GM12874 (cell line): ENCODE data around the gene TRAM2.

Experiments used
- TF ChIP-seq, protein P1 (sequence below): IDR thresholded peaks from 2 replicates; pipeline ENCODE4 v1.5.1; 2011; ENCODE audit warnings: low read depth, mild to moderate bottlenecking, control low read depth, low read length, moderate library complexity; ENCODE audit not compliant: insufficient read depth

The TRAM2 gene

DNA sequence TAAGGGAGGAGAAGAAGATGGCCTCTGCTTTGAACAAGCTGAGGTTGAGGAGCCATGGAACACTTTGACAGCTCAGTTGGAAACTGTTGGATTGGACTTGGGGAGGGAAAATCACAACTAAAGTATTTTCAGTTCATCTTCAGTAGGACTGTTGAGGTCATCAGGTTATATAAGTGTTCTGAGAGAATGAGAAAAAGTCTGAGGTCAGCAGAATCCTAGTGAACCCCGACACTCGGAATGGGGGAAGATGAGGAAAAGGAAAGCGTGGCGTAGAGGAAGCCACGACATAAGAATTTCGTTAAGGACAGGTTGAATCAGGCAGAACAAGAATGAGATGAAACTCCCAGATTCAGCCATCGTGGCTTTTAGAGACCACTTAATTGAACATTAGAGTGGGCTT is 4.0 kb upstream of the TRAM2 start:
- TF ChIP-seq, protein P1, sequence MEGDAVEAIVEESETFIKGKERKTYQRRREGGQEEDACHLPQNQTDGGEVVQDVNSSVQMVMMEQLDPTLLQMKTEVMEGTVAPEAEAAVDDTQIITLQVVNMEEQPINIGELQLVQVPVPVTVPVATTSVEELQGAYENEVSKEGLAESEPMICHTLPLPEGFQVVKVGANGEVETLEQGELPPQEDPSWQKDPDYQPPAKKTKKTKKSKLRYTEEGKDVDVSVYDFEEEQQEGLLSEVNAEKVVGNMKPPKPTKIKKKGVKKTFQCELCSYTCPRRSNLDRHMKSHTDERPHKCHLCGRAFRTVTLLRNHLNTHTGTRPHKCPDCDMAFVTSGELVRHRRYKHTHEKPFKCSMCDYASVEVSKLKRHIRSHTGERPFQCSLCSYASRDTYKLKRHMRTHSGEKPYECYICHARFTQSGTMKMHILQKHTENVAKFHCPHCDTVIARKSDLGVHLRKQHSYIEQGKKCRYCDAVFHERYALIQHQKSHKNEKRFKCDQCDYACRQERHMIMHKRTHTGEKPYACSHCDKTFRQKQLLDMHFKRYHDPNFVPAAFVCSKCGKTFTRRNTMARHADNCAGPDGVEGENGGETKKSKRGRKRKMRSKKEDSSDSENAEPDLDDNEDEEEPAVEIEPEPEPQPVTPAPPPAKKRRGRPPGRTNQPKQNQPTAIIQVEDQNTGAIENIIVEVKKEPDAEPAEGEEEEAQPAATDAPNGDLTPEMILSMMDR: no peak

DNA sequence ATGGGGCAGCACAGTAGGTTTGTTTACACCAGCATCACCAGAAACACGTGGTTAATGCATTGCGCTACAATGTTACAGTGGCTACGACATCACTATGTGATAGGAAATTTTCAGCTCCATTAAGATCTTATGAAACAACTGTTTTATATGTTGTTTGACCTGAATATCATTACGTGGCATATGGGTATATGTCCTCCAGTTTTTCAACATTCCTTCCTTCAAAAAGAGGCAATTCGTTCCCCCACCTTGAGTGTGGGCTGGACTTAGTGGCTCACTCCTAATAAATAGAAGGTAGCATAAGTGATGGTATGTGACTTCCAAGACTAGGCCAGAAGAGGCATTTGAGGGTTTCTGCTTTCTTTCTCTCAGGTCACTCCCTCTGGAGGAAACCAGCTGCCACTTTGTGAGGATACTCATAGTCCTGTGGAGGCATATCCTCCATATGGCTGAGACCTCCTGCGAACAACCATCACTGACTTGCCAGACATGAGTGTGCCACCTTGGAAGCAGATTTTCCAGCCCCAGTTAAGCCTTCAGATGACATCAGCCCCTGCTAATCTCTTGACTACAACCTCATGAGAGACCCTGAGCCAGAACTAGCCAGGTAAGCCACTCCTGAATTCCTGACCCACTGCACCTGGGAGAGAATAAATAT is 2.3 kb upstream of the TRAM2 start:
- TF ChIP-seq, protein P1: no peak

DNA sequence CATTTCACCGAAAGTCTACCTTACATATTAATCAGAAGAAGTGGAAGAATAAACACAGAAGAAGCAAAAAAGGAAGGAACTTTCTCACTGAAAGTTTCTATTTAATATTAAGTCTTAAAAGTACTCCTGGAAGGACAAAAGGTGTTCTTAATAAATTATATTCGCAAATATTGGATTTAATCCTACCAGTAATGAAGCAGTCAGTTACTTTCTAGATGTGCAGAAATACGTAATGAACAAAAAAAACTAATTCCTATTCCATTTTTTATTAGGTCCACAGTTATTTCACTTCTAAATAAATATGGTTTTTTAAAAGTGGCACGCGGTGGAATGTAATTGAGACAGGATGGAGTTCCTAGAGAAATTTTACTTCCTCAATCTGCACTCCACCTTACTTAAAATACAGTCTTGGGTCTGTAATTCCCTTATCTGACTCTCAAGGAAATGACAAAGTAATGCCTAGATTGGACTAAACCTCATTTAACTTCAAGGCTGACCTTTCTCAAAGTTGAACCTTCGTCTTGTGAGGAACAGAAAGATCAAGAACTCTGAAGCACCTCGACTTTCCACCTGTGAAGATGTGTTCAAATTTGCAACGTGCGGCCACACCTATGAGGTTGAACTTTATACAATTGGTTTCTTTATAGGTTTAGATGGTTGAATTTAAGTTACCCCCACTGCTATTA is 1.1 kb upstream of the TRAM2 start:
- TF ChIP-seq, protein P1: no peak

DNA sequence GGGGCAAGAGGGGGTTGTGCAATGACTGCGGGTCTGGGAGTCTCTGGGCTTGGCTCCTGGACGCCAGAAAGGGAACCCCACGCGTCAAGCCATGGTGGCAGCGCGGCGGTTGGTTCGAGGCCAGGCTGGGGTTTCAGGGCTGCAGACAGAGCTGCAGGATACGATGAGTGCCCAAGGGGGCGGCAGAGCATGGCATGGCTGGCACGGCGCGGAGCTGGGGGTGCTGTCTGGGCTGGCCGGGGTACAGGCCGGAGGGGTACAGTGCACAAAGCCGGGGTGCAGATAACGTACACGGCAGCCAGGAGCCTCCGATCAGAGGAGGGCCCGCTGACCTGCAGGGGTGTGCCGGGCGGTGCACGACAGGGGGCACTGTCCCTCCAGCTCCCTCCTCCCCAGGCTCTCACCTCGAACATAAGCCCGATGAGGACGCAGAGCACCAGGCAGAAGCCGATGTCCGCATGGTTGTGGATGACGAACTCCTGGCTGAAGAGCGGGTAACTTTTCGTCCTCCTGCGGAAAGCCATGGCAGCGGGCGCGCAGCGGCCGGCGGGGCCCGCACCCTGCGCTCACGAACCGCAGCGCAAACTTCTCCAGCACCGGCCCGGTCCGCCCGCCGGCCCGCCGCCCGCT is 353 bp downstream of the TRAM2 start:
- TF ChIP-seq, protein P1: peak; percentile 84

DNA sequence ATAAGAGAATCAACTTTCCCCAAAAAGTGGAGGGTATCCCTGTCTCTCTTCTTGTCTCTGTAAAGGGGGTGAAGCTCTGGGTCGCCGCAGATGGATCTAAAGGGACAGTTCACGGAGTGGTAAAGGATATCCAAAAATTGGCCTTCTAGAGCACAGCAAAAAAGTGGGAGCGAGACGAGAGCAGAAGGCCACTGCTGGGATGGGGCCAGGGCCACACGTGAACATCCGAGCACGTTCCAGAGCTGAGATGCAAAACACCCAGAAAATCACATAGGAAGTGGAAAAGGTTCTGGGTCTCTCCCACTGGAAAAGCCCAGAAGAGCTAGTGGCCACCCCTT is 837 bp downstream of the TRAM2 start:
- TF ChIP-seq, protein P1: no peak

DNA sequence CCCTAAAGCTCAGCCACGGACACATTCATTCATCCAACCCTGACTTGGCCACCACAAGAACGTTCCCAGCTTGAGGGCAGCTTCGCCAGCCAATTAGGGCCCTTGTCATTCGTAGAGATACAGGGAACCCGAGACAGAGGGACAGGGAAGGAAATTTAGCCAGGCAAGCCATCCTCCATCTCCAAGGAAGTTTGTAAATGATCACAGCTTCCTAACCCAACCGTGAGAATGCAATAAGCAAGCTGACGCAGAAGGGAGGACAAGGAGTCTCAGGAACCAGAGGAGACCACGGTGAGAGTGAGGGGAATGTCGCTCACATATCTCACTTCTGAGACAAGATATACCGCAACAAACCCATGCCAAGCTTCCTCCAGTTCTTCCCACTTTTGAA is 1.4 kb downstream of the TRAM2 start:
- TF ChIP-seq, protein P1: no peak

DNA sequence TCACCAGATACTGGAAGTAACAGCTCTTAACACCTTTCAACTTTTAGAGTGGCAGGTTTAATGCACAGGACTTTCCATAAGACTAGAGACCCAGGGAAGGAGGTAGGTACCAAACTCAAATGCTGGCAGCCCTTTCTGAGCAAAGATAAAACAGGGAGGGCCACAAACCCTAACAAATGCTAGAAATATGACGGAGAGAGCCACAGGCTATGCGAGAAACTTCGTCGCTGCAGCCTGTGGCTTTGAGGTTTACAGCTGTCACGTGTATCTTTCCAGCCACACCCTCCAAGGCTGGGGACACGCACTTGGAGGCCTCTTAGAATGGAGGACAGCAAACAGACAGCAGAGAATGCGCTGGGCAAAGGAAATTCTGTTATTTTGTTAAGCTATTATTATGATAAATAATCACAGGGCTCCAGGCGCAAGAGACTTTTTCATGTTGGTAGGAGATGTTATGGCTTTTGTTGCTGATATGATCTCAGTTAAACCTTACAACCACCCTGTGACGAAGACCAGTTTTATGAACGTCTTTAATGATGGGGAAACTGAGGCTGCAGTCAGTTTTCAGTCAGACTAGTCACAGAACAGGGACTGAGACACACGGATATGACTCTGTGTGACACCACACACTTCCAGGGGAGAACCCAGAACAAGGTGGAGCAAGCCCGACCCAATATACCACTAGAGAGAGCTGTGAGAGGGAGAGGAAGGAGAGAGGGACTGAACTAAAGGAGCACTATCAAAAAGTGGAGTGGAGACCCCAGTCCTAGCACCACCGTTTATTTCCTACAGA is 2.0 kb downstream of the TRAM2 start:
- TF ChIP-seq, protein P1: no peak
